Keratinocyte (primary cell): ENCODE data around the gene TOX3. TPM values are rescaled to one million over a fixed set of nuclear protein-coding genes. Genes with fewer than 3 reads are reported as not detected.

ENCODE experiments used
- DNase-seq: peaks from one replicate; pipeline ENCODE4 v3.0.0-alpha.2; 2011; ENCODE audit warnings: low read depth, missing footprints, low spot score
- FAIRE-seq: peaks from 2 replicates; lab custom pipeline; 2011; peaks lifted over from hg19 to GRCh38; lab: Jason Lieb, UNC
- H2AFZ ChIP-seq: 2 replicates; pipeline ENCODE4 v1.6.0; 2012; ENCODE audit warnings: low read length, control low read depth, inconsistent platforms; ENCODE audit not compliant: control insufficient read depth
- H3K27ac ChIP-seq: 2 replicates; pipeline ENCODE4 v1.5.1; 2011; ENCODE audit warnings: low read length; ENCODE audit not compliant: control insufficient read depth, insufficient read depth
- H3K27me3 ChIP-seq: 3 replicates; pipeline ENCODE4 v1.6.0; 2011; ENCODE audit warnings: low read length; ENCODE audit not compliant: control insufficient read depth, insufficient read depth; ENCODE audit errors: extremely low read depth
- H3K36me3 ChIP-seq, 2 experiments: 2 replicates in 1 of 2; 3 replicates in 1 of 2; pipeline ENCODE4 v1.5.1; 2011; ENCODE audit warnings: low read length in 2 of 2, mild to moderate bottlenecking in 1 of 2; ENCODE audit not compliant: control insufficient read depth in 2 of 2, insufficient read depth in 2 of 2; ENCODE audit errors: extremely low read depth in 1 of 2
- H3K4me1 ChIP-seq: 3 replicates; pipeline ENCODE4 v1.5.1; 2011; ENCODE audit warnings: low read length; ENCODE audit not compliant: control insufficient read depth, insufficient read depth; ENCODE audit errors: extremely low read depth
- H3K4me2 ChIP-seq: 3 replicates; pipeline ENCODE4 v1.6.0; 2011; ENCODE audit warnings: low read depth, low read length; ENCODE audit not compliant: control insufficient read depth, insufficient read depth; ENCODE audit errors: extremely low read depth
- H3K4me3 ChIP-seq, 3 experiments: fragments of 200-600 bp in 1 of 3; sonication (generic) in 1 of 3; 2 replicates in 2 of 3; 3 replicates in 1 of 3; pipeline ENCODE4 v1.5.1; 2011 to 2016; ENCODE audit warnings: low read length in 3 of 3, mild to moderate bottlenecking in 3 of 3, control low read depth in 2 of 3, inconsistent platforms in 1 of 3, low read depth in 1 of 3, mixed read lengths in 1 of 3, mixed run types in 1 of 3, moderate library complexity in 1 of 3; ENCODE audit not compliant: control insufficient read depth in 2 of 3, insufficient read depth in 2 of 3; ENCODE audit errors: extremely low read depth in 1 of 3
- H3K79me2 ChIP-seq: 2 replicates; pipeline ENCODE4 v1.6.0; 2012; ENCODE audit warnings: low read length; ENCODE audit not compliant: control insufficient read depth, insufficient read depth
- H3K9ac ChIP-seq: 3 replicates; pipeline ENCODE4 v1.6.0; 2011; ENCODE audit warnings: low read length; ENCODE audit not compliant: control insufficient read depth, insufficient read depth; ENCODE audit errors: extremely low read depth
- H3K9me1 ChIP-seq: 3 replicates; pipeline ENCODE4 v1.6.0; 2011; ENCODE audit warnings: low read length; ENCODE audit not compliant: control insufficient read depth, insufficient read depth; ENCODE audit errors: extremely low read depth
- H3K9me3 ChIP-seq: 2 replicates; pipeline ENCODE4 v1.5.1; 2012; ENCODE audit warnings: low read depth, low read length; ENCODE audit not compliant: control insufficient read depth
- H4K20me1 ChIP-seq: 3 replicates; pipeline ENCODE4 v1.6.0; 2011; ENCODE audit warnings: low read length; ENCODE audit not compliant: control insufficient read depth, insufficient read depth; ENCODE audit errors: extremely low read depth
- CTCF ChIP-seq, 3 experiments: IDR thresholded peaks in 1 of 3; conservative IDR thresholded peaks in 1 of 3; optimal IDR thresholded peaks in 1 of 3; 2 replicates in 2 of 3; 3 replicates in 1 of 3; pipeline versions ENCODE3 to v1.5.1; 2011; ENCODE audit warnings: low read length in 3 of 3, mild to moderate bottlenecking in 3 of 3, moderate library complexity in 2 of 3, control low read depth in 1 of 3, inconsistent platforms in 1 of 3; ENCODE audit not compliant: insufficient read depth in 2 of 3; ENCODE audit errors: extremely low read depth in 1 of 3
- EZH2 ChIP-seq: IDR thresholded peaks from one replicate; pipeline ENCODE4 v1.6.1; 2012; ENCODE audit warnings: inconsistent platforms, mild to moderate bottlenecking, low read length, moderate library complexity
- dilution Hi-C: fragments of 300-500 bp; cut with MboI; formaldehyde crosslinking; loops from one replicate; pipeline ENCODE4 v1.7.0; 2020; ENCODE audit warnings: low sequenced_read_pairs; ENCODE audit not compliant: extremely low pct_ligation_motif_present
- polyA plus RNA-seq, 5 experiments: library from polyadenylated mRNA; depleted of rRNA in 3 of 5; stranded (reverse) in 3 of 5; stranded (forward) in 1 of 5; unstranded in 1 of 5; fragments of >200 nt; gene quantifications; 1 replicate in 1 of 5; 2 replicates in 3 of 5; 3 replicates in 1 of 5; pipeline versions ENCODE4 v1.2.1 to v1.2.3, GENCODE V29; 2011 to 2012; ENCODE audit warnings: missing spikeins in 2 of 5, low read depth in 1 of 5, low replicate concordance in 1 of 5

TOX3 gene
- polyA plus RNA-seq, 1 donor (not counting 4 experiments of a cell fraction or from before 2014, with no cell fraction given): not detected

DNA sequence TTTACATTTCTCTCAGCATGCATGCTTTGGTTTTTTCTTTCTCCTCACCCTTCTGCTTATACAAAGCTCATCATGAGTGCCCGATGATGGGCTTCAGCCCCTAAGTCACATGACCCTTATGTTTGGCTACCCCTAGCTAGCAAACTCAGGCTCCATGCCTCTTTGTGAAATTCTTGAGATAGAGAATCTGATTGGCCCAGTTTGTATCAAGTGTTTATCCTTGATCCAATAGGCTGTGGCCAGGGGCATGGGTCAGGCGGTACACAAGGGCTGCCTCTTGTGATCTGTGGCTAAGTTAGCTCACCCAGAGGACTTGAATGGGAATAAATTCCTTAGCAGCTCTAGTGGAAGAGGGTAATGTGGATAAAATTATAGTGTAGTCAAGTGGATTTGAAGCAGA, 11.5 kb upstream of the TOX3 start:
- no peaks in the 10 kb centered on the region for H3K9me1 ChIP-seq
- H2AFZ ChIP-seq: no peak overlapping the region
- FAIRE-seq: no peak
- no peaks in the 10 kb centered on the region for H3K27me3 ChIP-seq
- no peaks in the 10 kb centered on the region for H3K36me3 ChIP-seq
- no peaks in the 10 kb centered on the region for H3K4me1 ChIP-seq
- no peak overlapping the region for H3K27ac ChIP-seq
- TF ChIP-seq CTCF (optimal IDR thresholded peaks at IDR 0.05 in 1 of 3, IDR thresholded peaks at IDR 0.05 in 1 of 3, conservative IDR thresholded peaks at IDR 0.05 in 1 of 3; ENCODE audit: extremely low read depth in 1 of 3, insufficient read depth in 2 of 3, low read length in 3 of 3): no peak
- TF ChIP-seq EZH2: no peak
- H4K20me1 ChIP-seq: no peaks in the 10 kb centered on the region
- H3K9me3 ChIP-seq: no peaks in the 10 kb centered on the region
- no peak overlapping the region for H3K4me2 ChIP-seq
- no peak for DNase-seq
- no peak overlapping the region for H3K9ac ChIP-seq
- no peaks in the 10 kb centered on the region for H3K79me2 ChIP-seq
- no peak overlapping the region for H3K4me3 ChIP-seq
- dilution Hi-C loops: no loop called here

DNA sequence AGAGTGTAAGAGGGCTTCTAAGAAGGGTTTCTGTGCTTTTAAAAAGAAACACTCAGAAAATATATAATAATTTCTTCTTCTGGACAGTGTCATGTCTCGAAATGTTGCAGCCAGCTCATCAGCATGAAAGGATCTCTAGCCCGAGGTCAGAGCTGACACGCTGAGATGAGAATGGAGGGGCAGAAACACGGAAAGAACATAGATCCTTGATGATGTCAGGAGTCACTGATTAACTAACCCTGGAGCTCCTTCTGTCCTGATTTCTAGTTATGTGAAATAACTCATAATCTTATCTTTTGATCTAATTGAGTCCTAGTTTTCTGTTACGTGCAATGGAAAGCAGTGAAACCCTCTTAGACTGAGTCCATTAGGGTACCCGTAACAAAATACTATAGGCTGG, 10.3 kb upstream of the TOX3 start:
- H3K79me2 ChIP-seq: no peaks in the 10 kb centered on the region
- no peaks in the 10 kb centered on the region for H3K36me3 ChIP-seq
- FAIRE-seq (no peak), DNase-seq (no peak)
- H3K4me3 ChIP-seq: no peak overlapping the region
- H3K9me3 ChIP-seq: no peaks in the 10 kb centered on the region
- no peaks in the 10 kb centered on the region for H3K27me3 ChIP-seq
- H3K9ac ChIP-seq: no peak overlapping the region
- H3K4me1 ChIP-seq: peaks cover 2% of the 10 kb centered on the region
- no peak overlapping the region for H3K27ac ChIP-seq
- dilution Hi-C loops: no loop called here
- H3K9me1 ChIP-seq: no peaks in the 10 kb centered on the region
- no peaks in the 10 kb centered on the region for H4K20me1 ChIP-seq
- no peak overlapping the region for H3K4me2 ChIP-seq
- TF ChIP-seq EZH2: no peak
- TF ChIP-seq CTCF (optimal IDR thresholded peaks at IDR 0.05 in 1 of 3, IDR thresholded peaks at IDR 0.05 in 1 of 3, conservative IDR thresholded peaks at IDR 0.05 in 1 of 3; ENCODE audit: extremely low read depth in 1 of 3, insufficient read depth in 2 of 3, low read length in 3 of 3): no peak
- H2AFZ ChIP-seq: no peak overlapping the region
